Measurements from ENCODE around the gene PLEKHG3.
A peak's percentile ranks its signal among the peaks of the same experiment; 100 is the strongest.

Gene PLEKHG3

DNA sequence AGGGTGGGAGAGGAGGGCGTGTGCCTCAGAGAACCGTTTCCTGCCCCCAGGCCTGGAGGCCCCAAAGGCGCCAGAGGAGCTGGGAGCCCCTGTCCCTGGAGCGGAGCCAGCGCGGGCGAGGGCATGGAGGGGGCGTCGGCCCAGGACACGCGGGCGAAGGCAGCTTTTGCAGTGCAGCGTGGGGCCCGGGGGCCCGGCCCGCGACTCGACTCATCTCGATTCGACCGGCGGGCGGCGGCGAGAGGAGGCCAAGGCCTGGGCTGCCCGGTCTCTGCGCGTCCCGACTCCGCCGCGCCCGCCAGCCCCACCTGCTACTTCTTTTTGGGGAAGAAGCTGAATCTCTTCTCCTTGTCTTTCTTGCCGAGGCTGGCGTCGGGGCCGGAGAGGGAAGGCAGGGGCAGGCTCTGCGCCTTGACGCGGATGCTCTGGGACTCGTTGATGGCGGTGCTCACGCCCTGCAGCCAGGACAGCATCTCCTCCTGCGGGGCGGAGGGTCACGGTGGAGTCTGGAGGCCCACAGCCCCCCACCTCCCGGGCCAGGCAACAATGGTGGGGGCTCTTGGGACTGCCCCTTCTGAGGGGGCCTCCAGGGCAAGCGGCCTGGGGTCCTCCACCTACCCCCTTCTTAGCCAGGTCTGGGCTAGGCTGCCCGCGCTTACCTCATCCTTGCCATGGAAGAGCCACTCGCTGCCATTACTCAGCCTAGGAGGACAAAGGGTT is 44.9 kb downstream of the PLEKHG3 start:
- no peak for DNase-seq

DNA sequence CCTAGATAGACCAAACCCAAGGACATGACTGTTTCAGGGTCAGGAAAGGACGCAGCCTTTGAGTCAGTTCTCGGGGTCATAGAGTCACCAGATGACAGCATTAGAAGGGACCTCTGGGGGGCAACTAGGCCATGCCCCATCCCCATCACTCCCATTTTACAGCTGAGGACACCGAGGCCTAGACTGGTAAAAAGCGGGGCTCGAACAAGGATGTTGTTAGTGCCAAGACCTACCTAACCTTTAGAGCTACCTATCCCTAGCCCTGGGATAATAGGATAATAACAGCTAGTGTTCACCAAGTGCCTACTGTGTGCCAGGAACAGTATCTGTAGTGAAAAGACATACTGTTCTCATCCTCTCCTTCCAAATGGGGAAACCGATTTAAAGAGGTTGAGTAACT is 48.7 kb downstream of the PLEKHG3 start:
- DNase-seq, result no peak

DNA sequence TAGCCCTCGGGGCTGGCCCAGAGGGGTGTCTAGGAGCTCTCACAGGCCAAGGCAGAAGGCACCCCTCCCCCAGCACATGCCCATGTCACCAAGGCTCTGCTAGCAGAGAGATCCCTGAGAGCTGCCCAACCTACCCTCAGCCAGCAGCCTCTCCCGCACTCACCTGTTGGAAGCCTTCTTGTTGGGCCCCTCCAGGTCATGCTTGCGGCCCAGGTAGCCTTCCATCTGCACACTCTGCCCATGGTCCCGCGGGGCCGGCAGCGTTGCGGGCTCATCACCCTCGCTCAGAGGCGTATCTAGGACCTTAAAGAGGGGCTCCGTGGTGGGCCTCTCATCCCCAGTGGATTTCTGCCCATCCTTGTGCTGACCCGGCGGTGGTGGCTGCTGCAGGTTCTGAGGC is 49.1 kb downstream of the PLEKHG3 start:
- DNase-seq, result no peak

DNA sequence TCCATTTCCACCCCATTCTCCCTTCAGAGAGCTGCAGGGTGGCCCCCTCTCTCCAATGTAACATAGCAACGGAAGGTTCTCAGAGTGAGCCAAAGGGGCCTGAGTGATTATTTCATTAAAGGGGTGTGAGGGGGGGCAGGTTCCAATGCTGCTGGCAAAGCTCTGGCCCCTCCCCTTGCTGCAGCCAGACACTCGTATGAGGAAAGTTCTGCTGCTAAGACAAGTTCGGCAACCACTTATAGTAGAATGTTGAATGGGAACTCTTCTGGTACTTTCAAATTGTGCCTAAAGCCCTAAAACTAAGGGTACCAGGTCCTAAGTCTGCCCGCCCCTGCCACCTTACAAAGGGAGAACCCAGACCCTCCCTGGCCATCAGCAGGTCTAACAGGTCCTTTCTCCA is 49.8 kb downstream of the PLEKHG3 start:
- no peak for DNase-seq

DNA sequence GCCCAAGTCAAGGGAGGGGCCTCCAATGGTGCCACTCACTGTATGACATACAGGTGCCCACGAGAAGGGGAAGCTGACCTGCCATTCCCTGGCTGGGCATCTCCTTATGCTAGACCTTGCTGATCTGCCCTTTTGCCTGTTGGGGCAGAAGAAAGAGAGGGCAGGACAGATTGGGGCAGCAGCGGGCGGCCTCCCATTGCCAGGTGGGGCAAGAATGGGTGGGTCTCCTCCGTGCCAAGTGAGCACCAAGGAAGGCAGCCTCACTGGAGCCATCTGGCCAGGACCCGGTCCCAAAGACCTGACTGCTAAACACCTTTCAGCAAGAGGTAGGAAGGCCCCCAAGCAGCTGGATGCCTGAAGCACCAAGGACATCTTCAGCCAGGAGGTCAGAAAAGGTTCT is 50.5 kb downstream of the PLEKHG3 start:
- DNase-seq, result no peak

- DNase-seq, result no peak
Observed at GRCh38 chr14:64755781-64756221, 51.6 kb downstream of the PLEKHG3 start.

GRCh38 chr14:64756712-64757111 is 52.5 kb downstream of the PLEKHG3 start:
- DNase-seq, result no peak

DNA sequence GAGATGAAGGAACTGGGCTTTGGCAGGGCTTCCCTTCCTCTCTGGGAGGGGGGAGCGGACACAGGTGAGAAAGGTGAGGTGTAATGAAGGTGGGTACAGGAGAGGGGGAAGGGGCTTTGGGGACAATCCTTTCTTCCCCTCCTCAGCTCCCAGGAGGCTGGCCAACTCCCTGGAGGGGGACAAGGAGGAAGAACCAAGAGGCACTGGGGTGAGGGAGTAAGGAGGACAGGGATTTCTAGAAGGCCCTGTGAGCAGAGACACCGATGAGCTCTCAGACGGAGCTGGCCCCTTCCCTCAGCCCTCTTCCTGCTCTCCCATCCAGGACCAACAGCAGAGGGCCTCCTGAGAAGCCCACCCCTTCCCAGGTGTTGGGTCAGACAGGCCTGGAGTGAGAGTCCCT is 53.4 kb downstream of the PLEKHG3 start:
- no peak for DNase-seq

DNA sequence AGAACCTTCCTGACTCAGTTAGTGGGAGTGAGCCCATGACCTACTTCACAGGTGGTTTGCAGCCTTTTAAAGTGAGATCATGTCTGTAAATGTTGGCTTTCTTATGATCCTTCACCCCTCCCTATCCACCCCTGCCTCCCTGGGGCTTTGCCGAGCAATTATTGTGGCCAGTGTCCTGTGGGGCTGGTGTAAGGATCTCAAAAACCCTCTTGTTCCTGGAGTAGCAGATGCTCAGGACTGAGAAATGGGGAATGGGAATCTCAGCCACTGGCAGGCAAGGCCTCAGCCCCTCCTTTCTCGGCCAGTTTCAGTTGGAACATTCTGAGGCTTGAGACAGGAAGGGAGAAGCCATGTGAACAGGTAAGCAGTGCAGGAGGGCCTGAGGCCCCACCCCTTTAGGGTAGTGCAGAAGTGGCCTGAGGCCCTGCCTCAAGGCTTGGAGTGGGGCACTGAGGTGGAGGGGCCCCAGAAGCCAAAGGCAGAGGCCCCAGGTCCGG is 53.8 kb downstream of the PLEKHG3 start:
- DNase-seq, result peak; percentile 28

DNA sequence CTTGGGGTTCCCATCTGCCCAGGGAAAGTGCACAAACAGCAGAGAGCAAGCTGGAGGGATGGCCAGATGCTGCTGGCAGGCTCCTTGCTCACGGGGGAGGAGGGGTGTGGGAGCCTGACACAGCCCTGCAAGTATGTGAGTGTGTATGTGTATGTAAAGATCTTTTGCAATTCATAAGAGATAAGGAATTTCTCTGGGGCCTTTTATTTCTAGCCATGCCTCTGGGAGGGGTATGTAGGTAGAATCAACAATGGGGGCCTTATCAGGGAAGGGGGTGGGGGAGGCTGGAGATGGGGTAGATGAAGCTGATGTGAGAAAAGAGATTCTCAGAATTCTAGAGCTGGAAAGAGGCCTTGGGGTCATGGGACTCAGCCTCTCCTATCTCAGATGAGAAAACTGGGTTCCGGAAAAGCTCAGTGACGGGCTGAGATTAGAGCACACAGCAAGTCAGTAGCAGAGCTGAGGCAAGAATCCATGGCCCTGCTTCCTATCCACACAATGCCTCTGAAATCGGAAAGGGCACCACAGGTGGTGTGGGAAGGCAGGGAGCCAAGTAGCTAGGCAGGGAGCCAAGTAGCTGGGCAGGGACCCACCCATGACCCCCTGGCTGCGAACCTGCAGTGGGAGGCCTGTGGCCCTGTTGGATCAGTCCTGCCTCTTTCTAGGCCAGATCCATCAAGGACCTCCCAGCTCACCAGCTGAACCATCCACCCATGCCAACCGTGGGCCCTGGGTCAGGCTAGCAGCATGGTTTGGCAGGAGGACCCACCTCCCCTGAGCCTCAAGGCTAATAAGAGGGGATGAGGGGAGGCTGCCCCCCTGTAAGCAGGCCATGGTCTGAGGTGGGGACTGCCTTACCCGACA is 54.7 kb downstream of the PLEKHG3 start:
- peak; percentile 53 for DNase-seq

GRCh38 chr14:64759555-64759938 is 55.3 kb downstream of the PLEKHG3 start:
- no peak for DNase-seq

DNA sequence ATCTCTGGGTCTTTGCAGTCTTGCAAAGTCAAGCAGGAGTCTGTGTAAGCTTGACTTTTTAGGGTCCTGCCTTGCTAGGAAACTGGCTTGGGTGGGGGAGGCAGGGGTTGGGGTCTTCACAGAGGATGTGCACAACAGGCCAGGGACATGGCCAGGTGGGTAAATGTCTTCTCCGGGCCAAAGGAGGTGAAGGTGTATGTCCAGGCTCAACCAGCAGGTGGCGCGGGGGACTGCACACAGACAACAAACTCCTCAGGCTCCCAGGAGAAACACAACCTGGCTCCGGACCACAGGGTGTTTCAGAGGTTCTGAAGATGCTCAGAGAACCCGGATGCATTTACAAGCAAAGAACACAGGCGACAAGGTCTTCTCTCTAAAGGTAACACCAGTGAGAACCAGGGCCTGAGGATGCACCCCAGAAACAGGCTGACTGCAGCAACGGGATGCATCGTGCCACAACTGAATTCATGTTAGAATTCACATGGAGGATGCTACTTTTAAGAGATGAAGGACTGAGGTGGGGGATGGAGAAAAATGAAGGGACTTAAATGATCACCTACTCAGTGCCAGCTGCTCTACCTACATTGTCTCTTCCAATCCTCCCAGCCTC is 56.0 kb downstream of the PLEKHG3 start:
- peak; percentile 6 for DNase-seq

DNA sequence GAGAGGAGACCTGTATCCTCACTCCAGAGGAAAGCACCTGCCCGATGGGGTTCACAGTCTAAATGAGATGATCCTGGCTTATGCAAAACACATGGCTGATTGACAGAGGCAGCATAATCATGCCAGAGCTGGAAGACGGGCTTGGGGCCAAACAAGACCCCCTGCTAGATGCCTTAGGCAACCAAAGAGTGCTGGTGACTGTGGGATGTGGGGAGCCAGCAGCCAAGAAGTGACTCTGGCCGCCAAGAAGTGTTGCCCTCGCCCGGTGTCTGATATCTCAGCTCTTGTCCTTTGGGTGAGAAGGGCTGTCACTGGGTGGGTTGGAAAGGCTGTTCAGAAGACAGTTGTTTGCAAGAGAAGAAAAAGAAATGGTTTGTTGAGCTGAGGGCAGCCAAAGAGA is 56.7 kb downstream of the PLEKHG3 start:
- no peak for DNase-seq

GRCh38 chr14:64761441-64762043 is 57.3 kb downstream of the PLEKHG3 start:
- DNase-seq, result no peak

- peak; percentile 53 for DNase-seq
Observed at GRCh38 chr14:64762044-64763034, 58.1 kb downstream of the PLEKHG3 start.

- DNase-seq, result no peak
Observed at GRCh38 chr14:64763085-64763782, 59.0 kb downstream of the PLEKHG3 start.

DNA sequence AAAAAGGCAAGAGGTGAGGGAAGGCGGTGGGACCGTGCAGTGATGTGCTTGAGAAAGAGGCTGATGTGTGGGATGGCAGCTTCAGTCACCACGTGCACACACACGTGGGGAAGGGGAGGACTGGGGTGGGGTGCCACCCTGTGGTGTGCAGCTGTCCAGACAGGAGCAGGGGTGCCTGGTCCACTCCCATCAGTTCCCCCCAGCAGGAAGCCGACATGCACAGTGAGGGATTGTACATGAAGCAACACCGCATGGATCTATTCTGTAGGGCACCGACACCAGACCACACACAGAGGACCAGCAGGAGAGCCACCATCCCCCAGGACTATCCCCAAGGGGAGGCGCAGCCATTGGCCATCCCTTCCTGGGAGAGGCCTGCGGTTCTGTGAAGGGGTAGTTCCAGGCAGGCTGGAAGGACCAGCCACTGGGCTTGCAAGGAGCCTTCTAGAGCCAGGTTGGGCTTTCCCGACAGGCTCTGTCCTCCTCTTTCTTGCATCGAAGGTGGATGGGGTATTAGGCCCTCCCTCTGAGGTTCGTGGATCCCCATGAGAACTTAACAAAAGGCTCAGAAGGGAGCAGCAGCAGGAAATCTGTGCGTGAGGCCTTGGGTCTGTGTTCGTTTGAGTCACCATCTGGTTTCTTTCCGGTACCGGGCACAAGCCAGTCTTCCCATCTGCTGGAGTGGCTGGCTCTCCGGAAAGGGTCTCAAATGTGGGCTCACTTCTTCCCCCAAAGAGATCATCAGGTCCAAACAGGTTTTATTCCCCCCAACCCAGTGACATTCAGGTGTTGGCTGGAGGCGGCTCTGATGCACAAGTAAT is 59.8 kb downstream of the PLEKHG3 start:
- no peak for DNase-seq

GRCh38 chr14:64764641-64765520 is 60.7 kb downstream of the PLEKHG3 start:
- peak; percentile 53 for DNase-seq

DNA sequence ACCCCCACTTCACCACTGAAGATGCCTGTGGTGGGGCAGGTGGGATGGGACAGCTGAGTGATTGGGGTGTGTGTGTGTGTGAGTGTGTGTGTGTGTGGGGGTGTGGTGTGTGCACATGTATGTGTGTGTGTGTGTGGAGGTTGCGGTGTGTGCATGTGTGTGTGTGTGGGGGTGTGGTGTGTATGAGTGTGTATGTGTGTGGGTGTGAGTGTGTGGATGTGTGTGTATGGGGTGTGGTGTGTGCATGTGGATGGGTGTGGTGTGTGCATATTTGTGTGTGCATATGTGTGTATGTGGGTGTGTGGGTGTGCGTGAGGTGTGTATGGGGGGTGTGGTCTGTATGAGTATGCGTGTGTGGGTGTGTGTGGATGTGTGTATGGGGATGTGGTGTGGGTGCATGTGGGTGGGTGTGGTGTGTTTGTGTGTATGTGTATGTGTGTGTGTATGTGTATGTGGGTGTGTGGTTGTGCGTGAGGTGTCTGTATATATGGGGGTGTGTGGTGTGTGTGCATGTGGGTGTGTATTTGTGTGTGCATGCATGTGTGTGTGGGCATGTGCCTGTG is 61.6 kb downstream of the PLEKHG3 start:
- DNase-seq, result no peak
